NCI-H1048 (cell line): ENCODE results near the gene SLC2A11.
"Not testable (repeated sequence)": the region's sequence is repeated elsewhere in the genome, so short reads cannot be mapped to it uniquely, and the experiment has no call there.

Experiments used
- DNase-seq: peaks from one replicate; lab custom pipeline; 2025; lab: John Stamatoyannopoulos, UW

SLC2A11 gene

GRCh38 chr22:23891726-23892125, 34.1 kb downstream of the SLC2A11 start:
- DNase-seq: no peak

GRCh38 chr22:23892130-23892529, 34.5 kb downstream of the SLC2A11 start:
- DNase-seq: no peak

DNA sequence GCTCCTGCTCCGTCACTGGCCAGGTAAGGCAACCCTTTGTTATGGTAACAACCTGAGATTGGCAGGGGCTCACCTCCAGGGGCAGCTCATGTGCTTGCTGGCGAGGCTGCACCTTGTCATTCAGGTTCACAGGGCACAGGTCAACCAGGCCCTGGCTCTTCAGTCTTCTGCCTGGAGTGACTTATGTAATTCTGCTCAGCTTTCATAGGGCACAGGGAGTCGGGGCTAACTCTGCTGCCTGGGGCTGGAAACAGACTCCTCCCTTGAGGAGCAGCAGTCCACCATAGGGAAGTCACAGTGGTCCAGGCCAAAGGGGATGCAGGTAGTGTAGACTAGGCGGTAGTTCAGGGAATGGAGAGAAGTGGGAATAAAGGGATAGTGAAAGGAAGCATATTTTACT, 35.0 kb downstream of the SLC2A11 start:
- DNase-seq: no peak

DNA sequence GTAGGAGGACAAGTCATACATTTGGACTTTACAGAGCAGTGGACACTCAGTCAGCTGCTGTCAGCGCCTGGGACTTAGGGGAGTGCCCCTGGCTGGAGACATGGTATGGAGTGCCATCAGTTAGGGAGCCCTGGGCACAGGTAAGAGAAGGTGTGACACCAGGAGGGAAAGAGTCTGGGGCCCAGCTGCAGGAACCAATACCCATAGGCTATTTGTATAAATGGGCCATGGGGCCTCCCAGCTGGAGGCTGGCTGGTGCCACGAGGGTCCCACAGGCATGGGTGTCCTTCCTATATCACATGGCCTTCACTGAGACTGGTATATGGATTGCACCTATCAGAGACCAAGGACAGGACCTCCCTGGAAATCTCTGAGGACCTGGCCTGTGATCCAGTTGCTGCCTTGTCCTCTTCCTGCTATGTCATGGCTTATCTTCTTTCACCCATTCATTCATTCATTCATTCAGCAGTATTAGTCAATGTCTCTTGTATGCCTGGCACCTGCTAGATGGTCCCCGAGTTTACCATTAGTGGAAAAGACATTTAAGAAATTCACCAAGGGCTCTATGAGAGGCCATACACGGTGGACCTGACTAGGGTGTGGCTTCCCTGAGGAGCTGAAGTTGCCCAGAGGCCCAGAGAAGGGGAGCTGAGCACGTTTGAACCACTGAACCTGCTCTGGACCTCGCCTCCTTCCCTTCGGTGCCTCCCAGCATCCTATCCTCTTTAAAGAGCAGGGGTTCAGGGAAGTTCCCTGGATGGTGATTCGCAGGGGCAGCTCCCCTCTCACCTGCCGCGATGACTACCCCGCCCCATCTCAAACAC, 35.7 kb downstream of the SLC2A11 start:
- DNase-seq: no peak

GRCh38 chr22:23893945-23894709, 36.5 kb downstream of the SLC2A11 start, which contains the start of gene MIF:
MIF (plus strand) TSS chr22:23894383; CDS start chr22:23894475, 92 bp downstream.
- peak; percentile 82 for DNase-seq

GRCh38 chr22:23894710-23895598, 37.3 kb downstream of the SLC2A11 start:
- peak; percentile 28 for DNase-seq

DNA sequence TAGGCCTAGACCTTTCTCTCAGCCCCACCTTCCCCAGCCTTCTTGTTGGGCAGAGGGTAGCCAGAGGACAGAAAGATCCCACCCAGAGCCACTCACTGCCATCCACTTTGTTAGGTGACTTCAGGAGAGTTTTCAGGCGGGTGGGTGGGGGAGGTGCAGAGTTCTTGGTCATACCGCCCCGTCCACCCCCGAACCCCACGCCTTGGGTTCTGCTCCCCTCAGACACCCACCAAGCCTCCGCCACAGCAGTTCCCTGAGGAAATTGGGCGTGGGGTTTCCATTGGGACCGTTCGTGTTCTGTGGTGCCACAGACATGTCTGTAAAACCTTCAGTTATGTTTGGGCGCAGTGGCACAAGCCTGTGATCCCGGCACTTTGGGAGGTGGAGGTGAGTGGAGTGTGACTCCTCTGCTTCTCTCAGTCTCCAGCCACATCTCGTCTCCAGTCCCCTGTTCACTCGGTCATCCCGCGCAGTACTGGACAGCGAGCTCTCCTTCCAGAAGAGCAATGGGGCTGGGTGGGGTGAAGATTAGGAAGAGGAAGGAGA, 38.0 kb downstream of the SLC2A11 start:
- DNase-seq: no peak

DNA sequence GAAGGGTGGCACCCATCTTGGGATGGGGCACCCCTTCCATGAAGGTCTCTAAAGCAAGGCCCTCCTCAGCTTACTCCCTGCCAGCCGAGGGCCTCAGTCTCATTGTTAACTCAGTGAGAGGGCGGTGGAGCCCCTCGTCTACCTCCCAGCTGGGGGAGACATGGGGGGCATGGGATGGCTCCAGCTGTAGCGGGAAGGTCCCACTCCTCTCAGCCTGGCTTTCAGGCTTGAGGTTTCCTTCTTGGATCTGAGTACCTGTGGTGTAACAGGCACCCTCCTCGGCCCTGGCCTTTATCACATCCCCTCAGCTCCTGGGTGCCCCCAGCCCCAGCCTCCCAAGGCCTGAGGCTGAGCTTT, 38.5 kb downstream of the SLC2A11 start:
- no peak for DNase-seq

DNA sequence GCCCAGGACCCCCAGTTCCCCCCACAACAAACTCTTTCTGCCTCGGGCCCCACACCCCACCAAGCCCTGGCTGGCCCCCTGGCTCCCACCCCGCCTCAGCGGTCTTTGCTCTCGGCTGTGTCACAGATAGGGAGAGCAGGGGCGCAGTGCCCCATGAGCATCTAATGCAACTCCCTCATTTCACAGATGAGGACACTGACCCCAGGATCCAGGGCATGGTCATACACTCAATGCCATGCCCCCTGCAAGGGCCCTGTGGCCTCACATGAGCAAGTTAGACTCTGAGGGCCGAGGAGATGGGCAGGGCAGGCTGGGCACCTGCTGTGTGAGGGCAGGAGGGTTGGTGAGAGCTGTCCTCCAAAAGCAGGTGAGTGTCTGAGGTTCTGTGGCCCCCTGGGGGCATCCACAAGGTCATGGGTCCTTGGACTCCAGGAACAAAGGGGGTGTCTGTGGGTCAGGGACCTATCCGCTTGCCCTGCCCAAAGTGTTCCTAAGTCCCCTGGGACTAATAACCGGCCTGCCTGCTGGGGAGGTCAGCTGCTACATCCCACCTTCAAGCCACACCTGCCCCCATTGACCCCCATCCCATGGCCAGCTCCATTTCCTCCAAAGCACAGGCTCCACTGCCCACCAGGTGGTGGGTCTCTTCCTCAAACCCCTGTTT, 39.0 kb downstream of the SLC2A11 start:
- DNase-seq: no peak

DNA sequence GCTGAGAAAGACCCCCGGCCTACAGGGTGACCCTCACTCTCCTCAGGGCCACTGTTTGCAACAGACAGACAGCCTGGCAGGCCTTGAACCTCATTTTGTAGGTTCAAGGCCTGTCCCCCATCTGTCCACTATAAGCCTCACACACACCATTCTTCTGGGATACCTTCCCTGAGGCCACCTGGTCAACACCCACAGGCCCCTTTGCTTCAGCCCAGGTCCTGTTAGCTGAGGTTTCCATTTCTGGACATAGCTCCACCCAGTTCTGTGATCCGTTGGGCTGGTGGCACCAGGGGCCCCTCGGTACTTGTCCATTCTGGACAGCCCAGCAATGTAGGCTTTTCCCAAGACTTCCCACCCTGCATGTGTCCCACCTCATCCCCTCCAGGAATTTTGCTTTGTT, 39.6 kb downstream of the SLC2A11 start:
- DNase-seq: no peak

- no peak for DNase-seq
Measured at GRCh38 chr22:23898006-23898974, 40.6 kb downstream of the SLC2A11 start.

DNA sequence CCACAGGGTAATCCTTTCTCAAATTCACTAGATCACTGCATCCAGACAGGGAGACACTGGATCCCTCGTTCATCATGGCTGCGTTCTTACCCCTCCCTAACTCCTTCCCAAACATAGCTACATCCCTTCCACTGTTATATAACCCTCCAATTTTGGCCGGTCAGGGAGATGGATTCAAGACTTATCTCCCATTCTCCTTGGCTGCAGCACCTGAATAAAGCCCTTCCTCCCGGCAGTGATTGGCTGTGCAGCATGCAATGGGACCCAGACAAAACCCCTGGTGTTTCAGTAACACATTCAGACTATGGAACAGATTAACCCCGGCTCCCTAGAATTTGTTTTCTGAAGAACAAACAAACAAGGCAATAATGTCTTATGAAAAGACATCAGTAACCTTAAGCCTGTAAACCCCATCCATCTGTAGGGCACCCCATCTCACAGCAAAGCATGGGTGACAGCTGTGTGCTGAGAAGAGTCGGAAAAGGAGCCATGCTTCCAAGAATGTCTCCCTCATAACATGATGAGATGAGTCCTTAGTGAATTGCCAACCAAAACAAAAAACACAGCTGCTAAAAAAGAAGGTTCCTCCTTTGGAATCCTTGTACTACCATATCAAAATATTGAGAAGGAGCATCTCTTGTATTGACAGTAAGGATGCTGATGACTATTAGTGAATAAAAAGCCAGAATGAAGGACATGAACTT, 41.5 kb downstream of the SLC2A11 start:
- DNase-seq: no peak

DNA sequence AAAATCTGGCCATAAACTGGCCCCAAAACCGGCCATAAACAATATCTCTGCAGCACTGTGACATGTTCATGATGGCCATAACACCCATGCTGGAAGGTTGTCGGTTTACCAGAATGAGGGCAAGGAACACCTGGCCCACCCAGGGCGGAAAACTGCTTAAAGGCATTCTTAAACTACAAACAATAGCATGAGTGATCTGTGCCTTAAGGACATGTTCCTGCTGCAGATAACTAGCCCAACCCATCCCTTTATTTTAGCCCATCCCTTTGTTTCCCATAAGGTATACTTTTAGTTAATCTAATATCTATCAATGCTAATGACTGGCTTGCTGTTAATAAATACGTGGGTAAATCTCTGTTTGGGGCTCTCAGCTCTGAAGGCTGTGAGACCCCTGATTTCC, 42.6 kb downstream of the SLC2A11 start:
- not testable (repeated sequence) for DNase-seq

DNA sequence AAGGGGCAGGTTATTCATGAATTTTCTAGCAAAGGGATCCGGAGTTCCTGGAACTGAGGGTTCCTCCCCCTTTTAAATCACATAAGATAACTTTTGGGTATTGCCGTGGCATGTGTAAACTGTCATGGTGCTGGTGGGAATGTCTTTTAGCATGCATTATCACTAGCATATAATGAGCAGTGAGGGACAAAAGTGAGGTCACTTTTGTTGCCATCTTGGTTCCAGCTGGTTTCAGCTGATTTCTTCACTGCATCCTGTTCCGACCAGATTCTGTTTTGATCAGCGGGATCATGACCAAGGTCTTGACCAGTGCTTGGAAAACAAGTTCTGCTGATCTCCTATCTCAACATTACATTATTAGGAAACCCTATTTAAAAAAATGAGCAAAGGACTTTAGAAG, 43.9 kb downstream of the SLC2A11 start:
- no peak for DNase-seq

GRCh38 chr22:23903328-23903971, 45.8 kb downstream of the SLC2A11 start:
- DNase-seq: no peak

DNA sequence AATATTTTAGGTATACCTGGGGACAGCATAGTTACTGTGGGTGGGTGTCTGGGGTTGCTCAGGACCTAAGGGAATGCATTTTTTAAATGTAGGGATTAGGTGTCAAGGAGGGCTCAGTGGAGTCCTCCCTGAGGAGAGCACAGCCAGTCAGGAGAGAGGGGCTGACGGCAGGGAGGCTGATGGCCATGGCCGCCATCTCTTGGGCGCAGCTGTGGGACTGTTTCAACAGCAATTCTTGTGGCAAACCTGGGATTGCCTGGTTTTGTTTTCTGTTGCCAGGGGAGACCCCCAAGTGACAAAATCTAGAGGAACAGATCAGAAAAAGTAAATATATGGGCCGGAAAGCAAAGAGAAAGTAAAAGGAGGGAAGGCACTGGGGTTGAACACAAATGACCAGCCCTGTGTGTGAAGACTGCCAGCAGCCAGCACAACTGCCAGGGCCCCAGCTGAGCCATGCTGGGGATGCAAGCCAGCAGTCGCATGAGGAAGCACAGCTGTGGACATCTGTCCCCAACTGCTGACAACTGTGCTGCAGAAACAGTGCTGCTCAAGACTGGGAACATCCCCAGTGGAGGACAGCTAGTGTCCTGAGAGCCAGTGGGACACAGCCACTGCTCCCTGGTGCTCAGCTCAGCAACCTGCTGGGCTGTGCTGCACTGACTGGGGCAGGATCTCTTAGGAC, 47.0 kb downstream of the SLC2A11 start:
- no peak for DNase-seq

DNA sequence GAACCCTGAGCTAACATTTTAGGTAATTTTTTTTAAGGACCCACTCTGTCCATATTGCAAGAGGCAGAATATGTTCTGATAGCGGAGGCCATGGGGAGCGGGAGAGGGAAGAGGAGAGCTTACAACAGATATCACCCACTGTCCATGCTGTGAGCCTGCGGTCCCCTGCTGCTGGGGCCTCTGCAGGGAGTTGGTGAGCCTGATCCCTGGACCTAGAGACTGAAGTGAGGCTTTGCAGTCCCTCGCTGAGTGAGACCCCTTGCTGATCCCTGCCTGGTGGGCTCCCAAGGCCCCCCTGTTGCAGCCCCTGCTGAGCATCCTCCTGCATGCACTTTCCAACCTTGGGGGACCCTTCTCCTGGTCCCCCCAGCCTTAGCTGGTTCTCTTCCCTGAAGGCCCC, 49.0 kb downstream of the SLC2A11 start:
- DNase-seq: no peak

DNA sequence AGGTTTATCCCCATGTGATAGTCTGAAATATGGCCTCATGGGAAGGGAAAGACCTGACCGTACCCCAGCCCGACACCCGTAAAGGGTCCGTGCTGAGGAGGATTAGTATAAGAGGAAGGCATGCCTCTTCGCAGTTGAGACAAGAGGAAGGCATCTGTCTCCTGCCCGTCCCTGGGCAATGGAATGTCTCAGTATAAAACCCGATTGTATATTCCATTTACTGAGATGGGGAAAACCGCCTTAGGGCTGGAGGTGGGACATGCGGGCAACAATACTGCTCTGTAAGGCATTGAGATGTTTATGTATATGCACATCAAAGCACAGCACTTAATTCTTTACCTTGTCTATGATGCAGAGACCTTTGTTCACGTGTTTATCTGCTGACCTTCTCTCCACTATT, 49.7 kb downstream of the SLC2A11 start:
- DNase-seq: not testable (repeated sequence)
